GM12878 (cell line): ENCODE measurements around the gene PRKCB. TPM values are rescaled to one million over a fixed set of nuclear protein-coding genes. Genes with fewer than 3 reads are reported as not detected.

ENCODE experiments used
- ATAC-seq: fragments of 200-7000 bp; cut with Tn5 transposase; 3 replicates; pipeline ENCODE4 v1.9.1; 2020; ENCODE audit warnings: mild to moderate bottlenecking, moderate library complexity
- BruUV-seq: library from RNA; stranded (reverse); fragments of 400-500 nt; replicated peaks from 2 replicates; lab custom pipeline; 2021; lab: Mats Ljungman, UMichigan
- CTCF ChIA-PET: fragments of 300-600 bp; sonication (Branson Sonifier 250); formaldehyde crosslinking; extraction: SDS; loops from one replicate; lab custom pipeline; 2021; ENCODE audit warnings: inconsistent platforms; lab: Yijun Ruan, JAX
- POLR2A ChIA-PET: fragments of 350-600 bp; formaldehyde crosslinking; extraction: SDS; loops from one replicate; lab custom pipeline; 2021; ENCODE audit warnings: inconsistent platforms; lab: Charles Lee
- RAD21 ChIA-PET: fragments of 300-600 bp; sonication (Branson Sonifier 250); formaldehyde crosslinking; loops from one replicate; lab custom pipeline; 2023; ENCODE audit warnings: antibody characterized with exemption; ENCODE audit not compliant: unreplicated experiment; lab: Charles Lee
- SMC1A ChIA-PET: fragments of 300-600 bp; sonication (Branson Sonifier 250); formaldehyde crosslinking; loops from one replicate; lab custom pipeline; 2023; ENCODE audit not compliant: unreplicated experiment, uncharacterized antibody; lab: Charles Lee
- DNase-seq: peaks from one replicate; pipeline ENCODE4 v3.0.0-alpha.2; 2011; ENCODE audit warnings: low read depth, low spot score
- FAIRE-seq: peaks from 3 replicates; lab custom pipeline; 2011; peaks lifted over from hg19 to GRCh38; lab: Jason Lieb, UNC
- H2AFZ ChIP-seq: 2 replicates; pipeline ENCODE4 v1.6.0; 2011; ENCODE audit warnings: low read depth, low read length, control low read depth; ENCODE audit not compliant: control insufficient read depth
- H3K27ac ChIP-seq: 2 replicates; pipeline ENCODE4 v1.5.1; 2011; ENCODE audit warnings: control low read depth; ENCODE audit not compliant: control insufficient read depth, insufficient read depth
- H3K27me3 ChIP-seq, 2 experiments: replicated peaks in 1 of 2; 2 replicates each; pipeline versions ENCODE4 v1.6.0 to v1.6.1; 2011; ENCODE audit warnings: low read length in 1 of 2; ENCODE audit not compliant: control insufficient read depth in 2 of 2, insufficient read depth in 2 of 2
- H3K36me3 ChIP-seq, 2 experiments: 2 replicates each; pipeline ENCODE4 v1.5.1; 2011; ENCODE audit warnings: low read length in 1 of 2; ENCODE audit not compliant: control insufficient read depth in 2 of 2, insufficient read depth in 2 of 2
- H3K4me1 ChIP-seq: 2 replicates; pipeline ENCODE4 v1.6.1; 2011; ENCODE audit warnings: mild to moderate bottlenecking, low read length, moderate library complexity, mixed read lengths; ENCODE audit not compliant: control insufficient read depth, insufficient read depth
- H3K4me2 ChIP-seq: 2 replicates; pipeline ENCODE4 v1.6.0; 2011; ENCODE audit warnings: control low read depth; ENCODE audit not compliant: control insufficient read depth, insufficient read depth
- H3K4me3 ChIP-seq: fragments of 200-600 bp; sonication (generic); 2 replicates; pipeline ENCODE4 v1.5.1; 2016
- H3K79me2 ChIP-seq: 2 replicates; pipeline ENCODE4 v1.6.0; 2011; ENCODE audit warnings: low read length; ENCODE audit not compliant: control insufficient read depth, insufficient read depth
- H3K9ac ChIP-seq: 2 replicates; pipeline ENCODE4 v1.8.0; 2011; ENCODE audit warnings: low read length, control low read depth, mixed read lengths; ENCODE audit not compliant: control insufficient read depth, insufficient read depth
- H3K9me3 ChIP-seq: replicated peaks from 3 replicates; pipeline ENCODE4 v1.5.1; 2011; ENCODE audit warnings: mild to moderate bottlenecking, low read length; ENCODE audit not compliant: control insufficient read depth, insufficient read depth
- H4K20me1 ChIP-seq: 2 replicates; pipeline ENCODE4 v1.6.0; 2011; ENCODE audit not compliant: control insufficient read depth, insufficient read depth
- BCLAF1 ChIP-seq: fragments of 450-650 bp; IDR thresholded peaks from 2 replicates; pipeline ENCODE4 v1.6.1; 2017; ENCODE audit warnings: antibody characterized with exemption, mild to moderate bottlenecking, moderate library complexity
- CBX3 ChIP-seq: fragments of 200-600 bp; sonication (generic); IDR thresholded peaks from 2 replicates; pipeline ENCODE4 v1.6.1; 2016; ENCODE audit warnings: low read depth, borderline replicate concordance
- CHD1 ChIP-seq: IDR thresholded peaks from 2 replicates; pipeline ENCODE4 v1.6.1; 2012; ENCODE audit warnings: low read depth, low read length, improper control_type of control experiment
- CHD2 ChIP-seq: IDR thresholded peaks from 2 replicates; pipeline ENCODE4 v1.6.1; 2011; ENCODE audit warnings: low read depth, low read length, improper control_type of control experiment, borderline replicate concordance
- DPF2 ChIP-seq: fragments of 450-650 bp; IDR thresholded peaks from 2 replicates; pipeline ENCODE4 v1.6.1; 2017; ENCODE audit warnings: mild to moderate bottlenecking
- HSF1 ChIP-seq: fragments of 150-350 bp; IDR thresholded peaks from 2 replicates; pipeline ENCODE4 v1.6.1; 2014; ENCODE audit warnings: mild to moderate bottlenecking, low read depth, low read length
- IRF3 ChIP-seq: fragments of 450-650 bp; IDR thresholded peaks from 2 replicates; pipeline ENCODE4 v1.6.1; 2014; ENCODE audit warnings: mild to moderate bottlenecking
- JUNB ChIP-seq: IDR thresholded peaks from 2 replicates; pipeline ENCODE4 v1.6.1; 2016; ENCODE audit warnings: antibody characterized with exemption, mild to moderate bottlenecking
- MEF2B ChIP-seq: fragments of 450-650 bp; IDR thresholded peaks from 2 replicates; pipeline ENCODE4 v1.6.1; 2018; ENCODE audit warnings: mild to moderate bottlenecking, moderate library complexity; ENCODE audit not compliant: partially characterized antibody, poor library complexity, severe bottlenecking
- NR2C1 ChIP-seq: fragments of 450-650 bp; IDR thresholded peaks from 2 replicates; pipeline ENCODE4 v1.6.1; 2017; ENCODE audit warnings: antibody characterized with exemption, mild to moderate bottlenecking, moderate library complexity
- PAX8 ChIP-seq: fragments of 450-650 bp; IDR thresholded peaks from 2 replicates; pipeline ENCODE4 v1.6.1; 2017; ENCODE audit warnings: mild to moderate bottlenecking, moderate library complexity
- RUNX3 ChIP-seq: IDR thresholded peaks from 2 replicates; pipeline ENCODE4 v1.6.1; 2012; ENCODE audit warnings: low read length, inconsistent platforms
- USF1 ChIP-seq: IDR thresholded peaks from 2 replicates; pipeline ENCODE4 v1.6.1; 2011; ENCODE audit warnings: borderline replicate concordance, low read depth, mild to moderate bottlenecking, moderate library complexity, mixed read lengths, low read length; ENCODE audit not compliant: insufficient read depth; ENCODE audit errors: extremely low read length
- WGBS: methylation state at CpG from one replicate; pipeline ENCODE4 v1.1.6; 2016; ENCODE audit warnings: low lambda C conversion rate; ENCODE audit not compliant: insufficient replicate concordance, insufficient coverage; ENCODE audit errors: missing lambda C conversion rate; 5-methylcytosine and 5-hydroxymethylcytosine counted together
- in situ Hi-C: fragments of 300-500 bp; cut with MboI; formaldehyde crosslinking; loops from 9 replicates; pipeline ENCODE4 v1.14.3; 2018; ENCODE audit warnings: mixed read lengths
- intact Hi-C: fragments of 100-400 bp; cut with micrococcal nuclease; formaldehyde crosslinking; loops from one replicate; pipeline ENCODE4 v1.14.2; 2022; ENCODE audit not compliant: unreplicated experiment
- polyA plus RNA-seq, 11 experiments: library from polyadenylated mRNA; depleted of rRNA in 4 of 11; unstranded in 6 of 11; stranded (reverse) in 5 of 11; fragments of >200 nt; fragmentation: Nextera tagmentation in 4 of 11; fragmentation: Illumina TruSeq in 1 of 11; extraction: Ambion mirVana in 4 of 11; extraction: Trizol in 1 of 11; gene quantifications; 1 replicate in 1 of 11; 2 replicates in 10 of 11; pipeline versions ENCODE4 v1.2.1 to v1.2.3, GENCODE V29; 2011 to 2016; ENCODE audit warnings: inconsistent platforms in 2 of 11, missing spikeins in 2 of 11, low read depth in 1 of 11
- total RNA-seq, 4 experiments: library from RNA; depleted of rRNA in 3 of 4; stranded (reverse); fragments of >200 nt in 3 of 4; fragmentation: Illumina TruSeq in 1 of 4; extraction: Trizol in 1 of 4; gene quantifications; 2 replicates each; pipeline versions ENCODE4 v1.2.1 to v1.2.3, GENCODE V29; 2013 to 2021
- TF ChIP-seq, protein P1 (sequence below): fragments of 450-650 bp; IDR thresholded peaks from 2 replicates; pipeline ENCODE4 v1.6.1; 2016; ENCODE audit warnings: mild to moderate bottlenecking

PRKCB gene
- total and polyA plus RNA-seq, 10 of the 15 experiments (the other 5 are each of a cell fraction or from before 2014, with no cell fraction given), result 21.4 to 158 (median 97.3) TPM

DNA sequence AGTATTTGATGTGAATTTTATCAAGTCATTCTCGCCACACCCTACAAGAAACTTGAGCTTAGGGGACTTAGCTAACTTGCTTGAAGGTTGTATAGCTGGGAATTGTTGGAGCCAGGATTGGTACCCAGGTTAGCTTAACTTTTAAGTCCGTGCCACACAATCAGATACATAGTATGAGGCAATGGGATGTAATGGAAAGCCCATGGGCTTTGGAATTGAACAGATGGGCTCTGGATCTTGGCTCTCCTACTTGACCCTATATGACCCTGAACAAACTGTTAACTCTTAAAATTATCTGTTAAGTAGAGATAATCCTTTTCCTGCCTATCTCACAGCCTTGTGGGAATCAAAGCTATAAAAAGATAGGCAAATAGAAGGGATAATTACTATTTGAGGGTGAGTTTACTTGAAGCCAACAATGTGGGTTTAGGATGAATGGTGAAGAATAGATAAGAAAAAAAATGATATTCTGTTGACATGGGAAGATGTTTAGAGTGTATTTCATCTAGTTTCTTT lies 368.4 kb downstream of the PRKCB start:
- no peak overlapping the region for H3K4me3 ChIP-seq
- FAIRE-seq (no peak), DNase-seq (no peak), ATAC-seq (no peak)
- ChIA-PET RAD21 (no interaction called here), SMC1A (interaction anchor here (0.5 to 0.6 kb wide), 2 partner anchors 18 to 305 kb away, joined by 3 read pairs; no protein-coding TSS in a partner anchor), CTCF (interaction anchor here (0.8 to 2.5 kb wide), 6 partner anchors 11 to 161 kb away, joined by 3 to 5 read pairs (median 4); no protein-coding TSS in a partner anchor), POLR2A (interaction anchor here (0.6 kb wide), 1 partner anchor 136 kb away, joined by 7 read pairs; no protein-coding TSS in a partner anchor)
- peak overlapping the region; percentile 43; the same call in 1 of the 2 replicates for H3K27ac ChIP-seq
- H3K9ac ChIP-seq, result no peak overlapping the region
- 95% methylated on average over 2 of the region's 2 CpGs for WGBS
- intact Hi-C loops, result no loop called here
- peaks cover 6 to 38% of the 10 kb centered on the region in 2 experiments for H3K36me3 ChIP-seq
- no peaks in the 10 kb centered on the region for H4K20me1 ChIP-seq
- H3K4me2 ChIP-seq, result no peak overlapping the region
- no peaks in the 10 kb centered on the region; the same call in 2 of the 3 replicates for H3K9me3 ChIP-seq
- no peak overlapping the region for H2AFZ ChIP-seq
- no peaks in the 10 kb centered on the region for H3K79me2 ChIP-seq
- in situ Hi-C loops, result no loop called here
- no TSS peak for BruUV-seq
- TF ChIP-seq BCLAF1, result no peak
- TF ChIP-seq CHD1, result no peak
- no peak for TF ChIP-seq USF1
- TF ChIP-seq RUNX3, result no peak
- TF ChIP-seq DPF2, result no peak
- TF ChIP-seq IRF3, result no peak
- TF ChIP-seq CBX3, result no peak
- no peak for TF ChIP-seq JUNB
- no peak for TF ChIP-seq HSF1
- no peak for TF ChIP-seq NR2C1
- no peak for TF ChIP-seq MEF2B
- TF ChIP-seq CHD2, result no peak
- no peak for TF ChIP-seq PAX8
- TF ChIP-seq, protein P1, sequence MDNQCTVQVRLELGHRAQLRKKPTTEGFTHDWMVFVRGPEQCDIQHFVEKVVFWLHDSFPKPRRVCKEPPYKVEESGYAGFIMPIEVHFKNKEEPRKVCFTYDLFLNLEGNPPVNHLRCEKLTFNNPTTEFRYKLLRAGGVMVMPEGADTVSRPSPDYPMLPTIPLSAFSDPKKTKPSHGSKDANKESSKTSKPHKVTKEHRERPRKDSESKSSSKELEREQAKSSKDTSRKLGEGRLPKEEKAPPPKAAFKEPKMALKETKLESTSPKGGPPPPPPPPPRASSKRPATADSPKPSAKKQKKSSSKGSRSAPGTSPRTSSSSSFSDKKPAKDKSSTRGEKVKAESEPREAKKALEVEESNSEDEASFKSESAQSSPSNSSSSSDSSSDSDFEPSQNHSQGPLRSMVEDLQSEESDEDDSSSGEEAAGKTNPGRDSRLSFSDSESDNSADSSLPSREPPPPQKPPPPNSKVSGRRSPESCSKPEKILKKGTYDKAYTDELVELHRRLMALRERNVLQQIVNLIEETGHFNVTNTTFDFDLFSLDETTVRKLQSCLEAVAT, result no peak
- peaks cover 17% of the 10 kb centered on the region for H3K4me1 ChIP-seq
- no peaks in the 10 kb centered on the region for H3K27me3 ChIP-seq
